ENCODE measurements around the gene CMTM8. TPM values are rescaled to one million over a fixed set of nuclear protein-coding genes. Genes with fewer than 3 reads are reported as not detected.

CMTM8 gene
- total and polyA plus RNA-seq, 2 of the 8 experiments (the other 6 are each of a cell fraction or from before 2014, with no cell fraction given), result 10.5 to 22.4 TPM

- H3K23me2 ChIP-seq (ENCODE audit: low read depth, low read length), result no peaks in the 10 kb centered on the region
- no peak overlapping the region for H4K8ac ChIP-seq (ENCODE audit: extremely low read depth, insufficient read depth, low read length)
- H2BK12ac ChIP-seq (ENCODE audit: low read depth, low read length), result no peak overlapping the region
- no peak overlapping the region for H2BK20ac ChIP-seq (ENCODE audit: low read length)
- H3K4ac ChIP-seq (replicated peaks; ENCODE audit: insufficient read length, low read depth, low read length), result no peak overlapping the region
- H2BK15ac ChIP-seq (ENCODE audit: low read length), result no peak overlapping the region
- H4K5ac ChIP-seq (ENCODE audit: insufficient read length, low read depth, low read length), result no peak overlapping the region
- H2BK5ac ChIP-seq (ENCODE audit: low read depth, low read length), result no peak overlapping the region
- no peaks in the 10 kb centered on the region for H3K4me1 ChIP-seq (replicated peaks in 1 of 4; ENCODE audit: control insufficient read depth in 3 of 4, insufficient read depth in 4 of 4, low read length in 3 of 4)
- no peak overlapping the region for H2BK120ac ChIP-seq (replicated peaks; ENCODE audit: low read depth, low read length)
- H3K36me3 ChIP-seq (ENCODE audit: control insufficient read depth in 2 of 4, insufficient read depth in 4 of 4, low read length in 3 of 4), result no peaks in the 10 kb centered on the region
- no peak overlapping the region for H3K14ac ChIP-seq (ENCODE audit: insufficient read length)
- H3K9ac ChIP-seq (replicated peaks in 1 of 4; ENCODE audit: extremely low read depth in 1 of 4, low read depth in 3 of 4, low read length in 3 of 4), result no peak overlapping the region
- H4K91ac ChIP-seq (replicated peaks; ENCODE audit: insufficient read length, low read length), result no peak overlapping the region
- no peaks in the 10 kb centered on the region for H4K20me1 ChIP-seq (replicated peaks in 1 of 2; ENCODE audit: control insufficient read depth in 1 of 2, insufficient read depth in 2 of 2, low read length in 2 of 2)
- no peak overlapping the region for H2AK5ac ChIP-seq (ENCODE audit: low read depth, low read length)
- no peak overlapping the region for H3K4me2 ChIP-seq (ENCODE audit: insufficient read depth in 1 of 2, low read depth in 2 of 2, low read length in 2 of 2)
- WGBS, 2 experiments (ENCODE audit: extremely low coverage in 1 of 2, insufficient coverage in 1 of 2, insufficient read length in 1 of 2, insufficient replicate concordance in 2 of 2, low coverage in 1 of 2, low lambda C conversion rate in 2 of 2, missing lambda C conversion rate in 1 of 2), result 82% methylated on average over 2 of the region's 2 CpGs; no CpG with 5 or more reads in 1 of the 2 experiments
- H3K79me2 ChIP-seq (ENCODE audit: control insufficient read depth in 1 of 2, insufficient read depth in 2 of 2, low read length in 2 of 2), result no peaks in the 10 kb centered on the region
- FAIRE-seq, result no peak
- H3K79me1 ChIP-seq (ENCODE audit: low read depth, low read length), result no peaks in the 10 kb centered on the region
- ChIA-PET POLR2A (ENCODE audit: partially characterized antibody) (interaction anchor here (2.5 kb wide), 1 partner anchor 9 kb away, joined by 8 read pairs; the partner anchor contains the start of gene CMTM7), CTCF (ENCODE audit: partially characterized antibody) (interaction anchor here (0.6 to 2.8 kb wide), 6 partner anchors 9 to 206 kb away, joined by 3 to 20 read pairs (median 8); partner anchors contain the start of gene CMTM7)
- no peaks in the 10 kb centered on the region for H3K9me3 ChIP-seq (ENCODE audit: insufficient read depth in 2 of 2, low read depth in 1 of 2, low read length in 1 of 2)
- H3K23ac ChIP-seq (ENCODE audit: insufficient read length), result no peak overlapping the region
- H2AFZ ChIP-seq (ENCODE audit: low read length), result no peak overlapping the region
- H3K56ac ChIP-seq (replicated peaks; ENCODE audit: insufficient read length, low read depth, low read length), result no peak overlapping the region
- no peak overlapping the region for H3K27ac ChIP-seq (ENCODE audit: low read depth, low read length)
- no peaks in the 10 kb centered on the region for H3K27me3 ChIP-seq (replicated peaks in 1 of 4; ENCODE audit: control insufficient read depth in 3 of 4, extremely low read depth in 1 of 4, insufficient read depth in 3 of 4, low read length in 3 of 4)
- H3K4me3 ChIP-seq (ENCODE audit: extremely low read depth in 1 of 4, insufficient read depth in 2 of 4, low read depth in 3 of 4, low read length in 4 of 4), result no peak overlapping the region
- DNase-seq (ENCODE audit: low read depth in 1 of 2, low spot score in 2 of 2), result no peak
- no peak overlapping the region for H3K18ac ChIP-seq (ENCODE audit: extremely low read depth, low read length)
- TF ChIP-seq CHD1 (IDR thresholded peaks at IDR 0.05; ENCODE audit: low read depth, low read length) (no peak), ASH2L (IDR thresholded peaks at IDR 0.05; ENCODE audit: low read length) (no peak), ZNF274 (IDR thresholded peaks at IDR 0.05; ENCODE audit: borderline replicate concordance, extremely low read depth, low read length) (no peak)
Measured at GRCh38 chr3:32383136-32383711, 144.7 kb downstream of the CMTM8 start.
